Right atrium auricular region (tissue), 2 donors: Measurements from ENCODE around the gene NR2E3. TPM values are rescaled to one million over a fixed set of nuclear protein-coding genes. Genes with fewer than 3 reads are reported as not detected.

Experiments
- DNase-seq: peaks from one replicate; pipeline ENCODE4 v3.0.0-alpha.2; 2019; ENCODE audit warnings: low spot score
- H3K27ac ChIP-seq, 2 donors: fragments of 200-600 bp; sonication (generic); 1 replicate in 1 of 2; 2 replicates in 1 of 2; pipeline ENCODE4 v1.5.1; 2016 to 2019
- H3K27me3 ChIP-seq, 2 donors: fragments of 200-600 bp; sonication (generic); one replicate each; pipeline versions ENCODE4 v1.5.1 to v1.6.0; 2017 to 2019
- H3K36me3 ChIP-seq: fragments of 200-600 bp; sonication (generic); one replicate; pipeline ENCODE4 v1.5.1; 2016
- H3K4me1 ChIP-seq, 2 donors: fragments of 200-600 bp; sonication (generic); one replicate each; pipeline versions ENCODE4 v1.5.1 to v1.6.0; 2017 to 2019
- H3K4me3 ChIP-seq, 2 donors: fragments of 200-600 bp; sonication (generic); 1 replicate in 1 of 2; 2 replicates in 1 of 2; pipeline ENCODE4 v1.5.1; 2017 to 2019; ENCODE audit warnings: mild to moderate bottlenecking in 1 of 2, moderate library complexity in 1 of 2
- H3K9me3 ChIP-seq, 2 donors: fragments of 200-600 bp; sonication (generic); one replicate each; pipeline ENCODE4 v1.5.1; 2019
- total RNA-seq, 2 donors: library from RNA; depleted of rRNA; stranded (reverse); fragments of >200 nt; gene quantifications; one replicate each; pipeline ENCODE4 v1.1.0, GENCODE V29; 2016
- TF ChIP-seq, protein P1 (sequence below), 2 donors: fragments of 200-600 bp; sonication (generic); IDR thresholded peaks; one replicate each; pipeline ENCODE4 v1.5.1; 2019; ENCODE audit warnings: antibody characterized with exemption in 2 of 2

The NR2E3 gene
- total RNA-seq, 2 donors from 2014 or later = not detected

DNA sequence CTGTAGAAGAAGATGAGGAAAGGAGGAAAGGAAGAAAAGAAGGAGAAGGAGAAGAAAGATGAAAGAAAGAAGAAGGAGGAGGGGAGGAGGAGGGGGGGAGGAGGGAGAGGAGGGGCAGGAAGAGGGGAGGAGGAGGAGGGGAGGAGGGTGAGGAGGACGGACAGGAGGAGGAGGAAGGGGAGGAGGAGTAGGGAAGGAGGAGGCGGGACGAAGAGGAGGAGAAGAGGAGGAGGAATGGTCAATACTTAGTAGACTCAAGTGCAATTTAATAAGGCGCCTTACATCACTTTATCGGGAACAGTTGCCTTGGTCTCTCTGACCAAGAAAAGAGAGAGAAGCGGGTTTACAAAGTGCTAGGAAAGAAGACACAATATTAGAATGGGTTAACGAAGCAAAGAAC is 23.7 kb upstream of the NR2E3 start:
- TF ChIP-seq, protein P1, sequence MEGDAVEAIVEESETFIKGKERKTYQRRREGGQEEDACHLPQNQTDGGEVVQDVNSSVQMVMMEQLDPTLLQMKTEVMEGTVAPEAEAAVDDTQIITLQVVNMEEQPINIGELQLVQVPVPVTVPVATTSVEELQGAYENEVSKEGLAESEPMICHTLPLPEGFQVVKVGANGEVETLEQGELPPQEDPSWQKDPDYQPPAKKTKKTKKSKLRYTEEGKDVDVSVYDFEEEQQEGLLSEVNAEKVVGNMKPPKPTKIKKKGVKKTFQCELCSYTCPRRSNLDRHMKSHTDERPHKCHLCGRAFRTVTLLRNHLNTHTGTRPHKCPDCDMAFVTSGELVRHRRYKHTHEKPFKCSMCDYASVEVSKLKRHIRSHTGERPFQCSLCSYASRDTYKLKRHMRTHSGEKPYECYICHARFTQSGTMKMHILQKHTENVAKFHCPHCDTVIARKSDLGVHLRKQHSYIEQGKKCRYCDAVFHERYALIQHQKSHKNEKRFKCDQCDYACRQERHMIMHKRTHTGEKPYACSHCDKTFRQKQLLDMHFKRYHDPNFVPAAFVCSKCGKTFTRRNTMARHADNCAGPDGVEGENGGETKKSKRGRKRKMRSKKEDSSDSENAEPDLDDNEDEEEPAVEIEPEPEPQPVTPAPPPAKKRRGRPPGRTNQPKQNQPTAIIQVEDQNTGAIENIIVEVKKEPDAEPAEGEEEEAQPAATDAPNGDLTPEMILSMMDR (IDR thresholded peaks at IDR 0.05) = no peak
- Histone ChIP-seq H3K4me3 (no peak overlapping the region), H3K27me3 (no peaks in the 10 kb centered on the region), H3K9me3 (no peaks in the 10 kb centered on the region), H3K36me3 (no peaks in the 10 kb centered on the region), H3K4me1 (no peaks in the 10 kb centered on the region), H3K27ac (no peak overlapping the region)
- DNase-seq = no peak

- no peak overlapping the region for H3K4me3 ChIP-seq
- no peak for DNase-seq
- TF ChIP-seq, protein P1 (IDR thresholded peaks at IDR 0.05) = no peak
- no peak overlapping the region for H3K27ac ChIP-seq
- no peaks in the 10 kb centered on the region for H3K36me3 ChIP-seq
- no peaks in the 10 kb centered on the region for H3K4me1 ChIP-seq
- no peaks in the 10 kb centered on the region for H3K27me3 ChIP-seq
- no peaks in the 10 kb centered on the region for H3K9me3 ChIP-seq
Observed at GRCh38 chr15:71788646-71789579, 21.4 kb upstream of the NR2E3 start.

DNA sequence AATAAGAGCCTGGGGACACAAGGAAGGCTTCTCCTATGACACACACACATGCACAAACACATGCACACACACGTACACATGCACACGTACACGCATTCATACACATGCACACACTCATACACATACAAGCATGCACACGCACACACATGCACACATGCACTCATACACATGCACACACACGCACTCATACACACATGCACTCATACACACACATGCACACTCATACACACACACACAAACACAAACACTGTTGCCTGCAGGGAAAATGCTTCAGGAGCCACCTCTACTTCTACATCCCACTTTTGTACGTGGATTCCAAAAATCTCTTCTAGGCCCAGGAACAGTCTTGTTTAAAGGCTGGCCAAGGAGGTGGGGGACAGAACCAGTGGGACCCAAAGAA is 20.7 kb upstream of the NR2E3 start:
- Histone ChIP-seq H3K9me3 (no peaks in the 10 kb centered on the region), H3K4me1 (no peaks in the 10 kb centered on the region), H3K27ac (no peak overlapping the region), H3K36me3 (no peaks in the 10 kb centered on the region), H3K4me3 (no peak overlapping the region), H3K27me3 (no peaks in the 10 kb centered on the region)
- TF ChIP-seq, protein P1 (IDR thresholded peaks at IDR 0.05) = no peak
- DNase-seq = no peak

DNA sequence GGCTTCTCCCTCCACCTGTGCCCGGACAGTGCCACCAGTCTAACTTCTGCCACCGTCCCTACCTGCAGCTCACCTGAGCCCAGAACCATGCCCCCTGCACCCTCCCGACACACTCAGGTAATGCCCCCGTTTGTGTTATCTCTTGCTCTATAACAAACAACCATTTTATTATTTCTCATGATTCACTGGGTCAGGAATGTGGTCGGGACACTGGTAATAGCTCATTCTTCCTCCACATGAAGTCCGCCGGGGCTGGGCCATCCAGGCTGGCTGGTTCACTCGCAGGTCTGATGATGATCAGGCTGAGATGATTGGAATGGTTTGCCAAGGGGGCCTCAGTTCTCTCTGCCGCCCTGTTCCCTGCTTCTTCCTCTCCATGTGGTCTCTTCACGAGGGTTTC is 20.3 kb upstream of the NR2E3 start:
- no peaks in the 10 kb centered on the region for H3K4me1 ChIP-seq
- no peak overlapping the region for H3K27ac ChIP-seq
- DNase-seq = no peak
- no peaks in the 10 kb centered on the region for H3K27me3 ChIP-seq
- H3K36me3 ChIP-seq = no peaks in the 10 kb centered on the region
- TF ChIP-seq, protein P1 (IDR thresholded peaks at IDR 0.05) = no peak
- no peak overlapping the region for H3K4me3 ChIP-seq
- H3K9me3 ChIP-seq = no peaks in the 10 kb centered on the region

DNA sequence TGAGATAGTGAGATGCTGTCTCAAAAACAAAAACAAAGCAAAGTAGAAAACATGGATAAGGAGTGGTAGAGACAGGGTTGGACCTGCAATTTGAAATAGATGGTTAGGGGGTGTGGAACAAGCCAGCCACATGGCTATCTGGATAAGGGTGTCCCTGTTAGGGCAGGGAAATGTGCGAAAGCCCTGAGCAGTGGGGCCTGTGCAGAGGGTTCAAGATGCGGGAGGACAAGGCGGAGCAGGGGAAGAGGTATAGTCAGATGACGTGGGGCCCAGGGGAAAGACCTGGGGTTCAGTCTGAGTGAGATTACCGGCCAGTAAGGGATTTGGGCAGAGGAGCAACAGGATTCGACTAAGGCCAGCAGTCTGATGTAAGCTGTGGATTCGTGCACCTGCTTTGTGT is 18.4 kb upstream of the NR2E3 start:
- Histone ChIP-seq H3K27ac (no peak overlapping the region), H3K27me3 (no peaks in the 10 kb centered on the region), H3K36me3 (no peaks in the 10 kb centered on the region), H3K4me3 (no peak overlapping the region), H3K9me3 (no peaks in the 10 kb centered on the region), H3K4me1 (no peaks in the 10 kb centered on the region)
- no peak for DNase-seq
- TF ChIP-seq, protein P1 (IDR thresholded peaks at IDR 0.05) = no peak
